ENCODE data around the gene NQO1.

The NQO1 gene

GRCh38 chr16:69669577-69669976 lies 56.8 kb downstream of the NQO1 start:
- DNase-seq, result no peak
- TF ChIP-seq GATA1 (IDR thresholded peaks at IDR 0.05; ENCODE audit: low read depth, low read length) (no peak), POLR2A (IDR thresholded peaks at IDR 0.05; ENCODE audit: low read length) (no peak)

- no peak for DNase-seq
- TF ChIP-seq GATA1 (IDR thresholded peaks at IDR 0.05; ENCODE audit: low read depth, low read length) (no peak), POLR2A (IDR thresholded peaks at IDR 0.05; ENCODE audit: low read length) (no peak)
Observed at GRCh38 chr16:69663846-69664245, 62.5 kb downstream of the NQO1 start.

- no peak for TF ChIP-seq POLR2A (IDR thresholded peaks at IDR 0.05; ENCODE audit: low read length)
- DNase-seq, result no peak
Observed at GRCh38 chr16:69662901-69663300, 63.5 kb downstream of the NQO1 start.

- TF ChIP-seq POLR2A (IDR thresholded peaks at IDR 0.05; ENCODE audit: low read length), result no peak
- TF ChIP-seq GATA1 (IDR thresholded peaks at IDR 0.05; ENCODE audit: low read depth, low read length), result no peak
- no peak for DNase-seq
Observed at GRCh38 chr16:69660166-69660565, 66.2 kb downstream of the NQO1 start.

Measured in erythroblast (primary cell).